Measurements from ENCODE around the gene ASIC2.

Gene ASIC2

GRCh38 chr17:33287096-33287725 lies 5.9 kb downstream of the ASIC2 start:
- no peak for FAIRE-seq

- no peak for FAIRE-seq
These were observed 7.7 kb downstream of the ASIC2 start for GRCh38 chr17:33285413-33285812.

- no peak for FAIRE-seq
These were observed 9.1 kb downstream of the ASIC2 start for GRCh38 chr17:33284022-33284421.

GRCh38 chr17:33280162-33280943 lies 12.7 kb downstream of the ASIC2 start:
- FAIRE-seq, result no peak

- no peak for FAIRE-seq
These were observed 15.5 kb downstream of the ASIC2 start for GRCh38 chr17:33277436-33278100.

GRCh38 chr17:33273743-33274410 lies 19.2 kb downstream of the ASIC2 start:
- FAIRE-seq, result no peak

- no peak for FAIRE-seq
These were observed 19.8 kb downstream of the ASIC2 start for GRCh38 chr17:33273271-33273670.

GRCh38 chr17:33272438-33272837 lies 20.7 kb downstream of the ASIC2 start:
- no peak for FAIRE-seq

- FAIRE-seq, result no peak
These were observed 23.6 kb downstream of the ASIC2 start for GRCh38 chr17:33269337-33270060.

GRCh38 chr17:33267851-33268548 lies 25.1 kb downstream of the ASIC2 start:
- FAIRE-seq, result no peak

- FAIRE-seq, result no peak
These were observed 25.8 kb downstream of the ASIC2 start for GRCh38 chr17:33267271-33267790.

GRCh38 chr17:33266611-33267010 lies 26.5 kb downstream of the ASIC2 start:
- FAIRE-seq, result no peak

- no peak for FAIRE-seq
These were observed 27.0 kb downstream of the ASIC2 start for GRCh38 chr17:33266116-33266515.

GRCh38 chr17:33263396-33263795 lies 29.7 kb downstream of the ASIC2 start:
- no peak for FAIRE-seq

GRCh38 chr17:33262266-33263123 lies 30.6 kb downstream of the ASIC2 start:
- no peak for FAIRE-seq

GRCh38 chr17:33261820-33262219 lies 31.3 kb downstream of the ASIC2 start:
- FAIRE-seq, result no peak

GRCh38 chr17:33260638-33261037 lies 32.5 kb downstream of the ASIC2 start:
- no peak for FAIRE-seq

GRCh38 chr17:33258296-33258695 lies 34.8 kb downstream of the ASIC2 start:
- no peak for FAIRE-seq

- FAIRE-seq, result no peak
These were observed 47.9 kb downstream of the ASIC2 start for GRCh38 chr17:33245183-33245582.

GRCh38 chr17:33243732-33244131 lies 49.4 kb downstream of the ASIC2 start:
- no peak for FAIRE-seq

All from G401.6 (cell line).